Gastrocnemius medialis (tissue), 4 donors: ENCODE results near the gene WRAP73.
"Not testable (repeated sequence)": the region's sequence is repeated elsewhere in the genome, so short reads cannot be mapped to it uniquely, and the experiment has no call there.

ENCODE experiments used
- CTCF ChIP-seq, 5 experiments: fragments of 450-650 bp in 3 of 5; fragments of 200-600 bp in 2 of 5; sonication (generic) in 2 of 5; IDR thresholded peaks in 4 of 5; conservative IDR thresholded peaks in 1 of 5; 1 replicate in 4 of 5; 2 replicates in 1 of 5; pipeline ENCODE4 v1.5.1; 2016 to 2019; ENCODE audit warnings: antibody characterized with exemption in 5 of 5, mild to moderate bottlenecking in 3 of 5, moderate library complexity in 3 of 5
- POLR2A ChIP-seq, 2 donors: fragments of 450-650 bp; IDR thresholded peaks; one replicate each; pipeline ENCODE4 v1.6.1; 2017; ENCODE audit warnings: antibody characterized with exemption in 2 of 2, mild to moderate bottlenecking in 2 of 2, moderate library complexity in 2 of 2

GRCh38 chr1:3583751-3584150, 66.2 kb downstream of the WRAP73 start:
- TF ChIP-seq CTCF (IDR thresholded peaks at IDR 0.05 in 4 of 5, conservative IDR thresholded peaks at IDR 0.05 in 1 of 5); POLR2A (IDR thresholded peaks at IDR 0.05): not testable (repeated sequence)
